Fibroblast of lung (primary cell): ENCODE measurements around the gene CLDN14. TPM values are rescaled to one million over a fixed set of nuclear protein-coding genes. Genes with fewer than 3 reads are reported as not detected.
A peak's percentile ranks its signal among the peaks of the same experiment; 100 is the strongest.

Source experiments
- DNase-seq, 2 donors: peaks; one replicate each; pipeline versions ENCODE4 v3.0.0 to v3.0.0-alpha.2; 2010; ENCODE audit warnings: low read depth in 2 of 2
- H2AFZ ChIP-seq: 2 replicates; pipeline ENCODE4 v1.5.1; 2012; ENCODE audit warnings: low read length, control low read depth, inconsistent platforms
- H3K27ac ChIP-seq: 2 replicates; pipeline ENCODE4 v1.5.1; 2011; ENCODE audit warnings: low read length, control low read depth; ENCODE audit not compliant: insufficient read depth
- H3K27me3 ChIP-seq: 2 replicates; pipeline ENCODE4 v1.5.1; 2011; ENCODE audit warnings: mild to moderate bottlenecking, low read length; ENCODE audit not compliant: control insufficient read depth, insufficient read depth
- H3K36me3 ChIP-seq: 2 replicates; pipeline ENCODE4 v1.5.1; 2011; ENCODE audit warnings: low read length; ENCODE audit not compliant: control insufficient read depth, insufficient read depth
- H3K4me1 ChIP-seq: 2 replicates; pipeline ENCODE4 v1.5.1; 2011; ENCODE audit warnings: low read length; ENCODE audit not compliant: control insufficient read depth, insufficient read depth; ENCODE audit errors: extremely low read depth
- H3K4me2 ChIP-seq: 2 replicates; pipeline ENCODE4 v1.5.1; 2011; ENCODE audit warnings: low read length, control low read depth; ENCODE audit not compliant: insufficient read depth; ENCODE audit errors: extremely low read depth
- H3K4me3 ChIP-seq, 4 experiments: fragments of 200-600 bp in 1 of 4; sonication (generic) in 1 of 4; replicated peaks in 1 of 4; 2 replicates each; pipeline ENCODE4 v1.5.1; 2011 to 2016; ENCODE audit warnings: low read length in 4 of 4, low read depth in 3 of 4, mild to moderate bottlenecking in 3 of 4, control low read depth in 2 of 4, inconsistent platforms in 1 of 4, mixed read lengths in 1 of 4; ENCODE audit not compliant: insufficient read depth in 1 of 4; ENCODE audit errors: control extremely low read depth in 1 of 4
- H3K79me2 ChIP-seq: 2 replicates; pipeline ENCODE4 v1.5.1; 2012; ENCODE audit warnings: mild to moderate bottlenecking, low read length, inconsistent platforms; ENCODE audit not compliant: control insufficient read depth, insufficient read depth
- H3K9ac ChIP-seq: 2 replicates; pipeline ENCODE4 v1.5.1; 2011; ENCODE audit warnings: mild to moderate bottlenecking, low read length, control low read depth; ENCODE audit not compliant: insufficient read depth
- H3K9me3 ChIP-seq: 2 replicates; pipeline ENCODE4 v1.5.1; 2012; ENCODE audit warnings: low read depth, low read length; ENCODE audit not compliant: control insufficient read depth, insufficient read depth
- H4K20me1 ChIP-seq: 2 replicates; pipeline ENCODE4 v1.5.1; 2011; ENCODE audit warnings: low read length; ENCODE audit not compliant: control insufficient read depth, insufficient read depth; ENCODE audit errors: extremely low read depth
- CTCF ChIP-seq, 2 donors: IDR thresholded peaks in 1 of 2; conservative IDR thresholded peaks in 1 of 2; 1 replicate in 1 of 2; 2 replicates in 1 of 2; pipeline ENCODE4 v1.5.1; 2011 to 2012; ENCODE audit warnings: low read length in 2 of 2, control low read depth in 1 of 2, inconsistent platforms in 1 of 2, low read depth in 1 of 2, mild to moderate bottlenecking in 1 of 2
- EZH2 ChIP-seq: IDR thresholded peaks from 2 replicates; pipeline ENCODE4 v1.5.1; 2012; ENCODE audit warnings: low read length, control low read depth, mild to moderate bottlenecking; ENCODE audit errors: missing control alignments
- polyA plus RNA-seq, 2 donors: library from polyadenylated mRNA; depleted of rRNA in 1 of 2; stranded (reverse) in 1 of 2; unstranded in 1 of 2; fragments of >200 nt; gene quantifications; 2 replicates each; pipeline ENCODE4 v1.2.1, GENCODE V29; 2011 to 2012; ENCODE audit warnings: missing spikeins in 1 of 2
- total RNA-seq: library from RNA; depleted of rRNA; stranded (reverse); fragments of >200 nt; gene quantifications from 2 replicates; pipeline ENCODE4 v1.2.1, GENCODE V29; 2014

Gene CLDN14
- total and polyA plus RNA-seq, 2 donors (not counting 1 experiment from before 2014, with no cell fraction given) = not detected

- Histone ChIP-seq H3K27me3 (no peaks in the 10 kb centered on the region), H3K79me2 (no peaks in the 10 kb centered on the region), H3K4me2 (no peak overlapping the region), H4K20me1 (no peaks in the 10 kb centered on the region), H3K27ac (no peak overlapping the region), H3K4me1 (no peaks in the 10 kb centered on the region), H2AFZ (no peak overlapping the region), H3K9ac (no peak overlapping the region), H3K4me3 (no peak overlapping the region), H3K36me3 (peaks cover 2% of the 10 kb centered on the region), H3K9me3 (no peaks in the 10 kb centered on the region)
- DNase-seq = no peak
- TF ChIP-seq EZH2 (no peak), CTCF (conservative IDR thresholded peaks at IDR 0.05 in 1 of 2, IDR thresholded peaks at IDR 0.05 in 1 of 2; ENCODE audit: low read depth in 1 of 2, low read length in 2 of 2) (no peak)
These were observed 59.2 kb downstream of the CLDN14 start for GRCh38 chr21:36420571-36421339.

DNA sequence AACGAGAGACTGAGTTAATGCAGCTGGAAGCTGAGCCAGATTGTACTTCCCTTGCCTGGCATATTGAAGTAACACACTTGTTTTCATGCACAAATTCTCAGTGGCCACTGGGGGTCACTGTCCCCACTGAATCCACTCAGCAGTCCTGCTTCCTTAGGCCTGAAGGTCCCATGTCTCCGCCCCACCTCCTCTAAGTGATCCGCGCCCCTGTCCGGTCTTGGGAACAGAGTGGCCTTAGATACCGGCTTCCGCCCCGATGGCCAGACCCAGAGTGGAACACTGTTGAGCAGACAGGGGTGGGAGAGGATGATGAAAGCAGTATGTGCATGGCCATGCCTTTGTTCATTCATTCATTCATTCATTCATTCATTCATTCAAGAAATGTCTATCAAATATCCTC is 59.9 kb downstream of the CLDN14 start:
- H3K4me2 ChIP-seq = peak overlapping the region; percentile 19
- no peak overlapping the region for H2AFZ ChIP-seq

DNA sequence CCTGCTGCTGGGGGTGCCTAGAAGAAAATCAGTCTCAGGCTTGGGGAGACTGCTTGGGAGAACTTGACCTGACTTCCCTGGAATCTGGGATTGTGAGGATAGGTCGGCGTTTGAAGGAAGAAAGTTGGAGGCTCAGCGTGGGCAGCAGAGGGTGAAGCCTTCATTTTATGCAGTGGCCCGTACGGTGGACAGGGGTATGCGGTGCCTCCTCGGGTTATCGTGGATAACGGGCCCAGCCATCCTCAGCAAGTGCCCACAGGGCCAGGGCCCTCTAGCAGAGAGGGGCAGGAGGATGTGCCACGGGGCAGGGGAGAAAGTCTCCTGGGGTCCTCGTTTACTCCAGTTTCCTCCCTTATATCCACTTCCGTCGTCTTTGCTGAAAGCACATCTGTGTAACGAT is 60.7 kb downstream of the CLDN14 start:
- Histone ChIP-seq H3K9me3 (no peaks in the 10 kb centered on the region), H3K4me3 (no peak overlapping the region), H3K36me3 (peaks cover 2% of the 10 kb centered on the region), H3K27ac (no peak overlapping the region), H3K79me2 (no peaks in the 10 kb centered on the region), H4K20me1 (no peaks in the 10 kb centered on the region), H3K9ac (no peak overlapping the region), H3K27me3 (no peaks in the 10 kb centered on the region), H3K4me2 (no peak overlapping the region), H3K4me1 (no peaks in the 10 kb centered on the region), H2AFZ (no peak overlapping the region)
- no peak for DNase-seq
- no peak for TF ChIP-seq CTCF (conservative IDR thresholded peaks at IDR 0.05 in 1 of 2, IDR thresholded peaks at IDR 0.05 in 1 of 2; ENCODE audit: low read depth in 1 of 2, low read length in 2 of 2)
- TF ChIP-seq EZH2 = no peak

More for the DNA sequence above, 59.9 kb downstream of the CLDN14 start:
- Histone ChIP-seq H3K9me3 (no peaks in the 10 kb centered on the region), H3K9ac (no peak overlapping the region), H3K79me2 (no peaks in the 10 kb centered on the region), H3K36me3 (peaks cover 2% of the 10 kb centered on the region), H3K4me3 (no peak overlapping the region), H3K27me3 (no peaks in the 10 kb centered on the region), H3K4me1 (no peaks in the 10 kb centered on the region), H3K27ac (no peak overlapping the region), H4K20me1 (no peaks in the 10 kb centered on the region)
- DNase-seq = peak; percentile 88 to 92
- peak; percentile 75 to 83 for TF ChIP-seq CTCF (conservative IDR thresholded peaks at IDR 0.05 in 1 of 2, IDR thresholded peaks at IDR 0.05 in 1 of 2; ENCODE audit: low read depth in 1 of 2, low read length in 2 of 2)
- TF ChIP-seq EZH2 = no peak
